SK-N-SH (cell line): ENCODE measurements around the gene SSTR5. TPM values are rescaled to one million over a fixed set of nuclear protein-coding genes. Genes with fewer than 3 reads are reported as not detected.

Experiments
- CTCF ChIA-PET: fragments of 300-600, 350-600 bp; formaldehyde crosslinking; extraction: SDS; loops from one replicate; lab custom pipeline; 2021; lab: Yijun Ruan, JAX
- POLR2A ChIA-PET: fragments of 350-600 bp; sonication (Branson Sonifier 250); formaldehyde crosslinking; extraction: SDS; loops from one replicate; lab custom pipeline; 2020; ENCODE audit warnings: antibody characterized with exemption, inconsistent platforms; lab: Yijun Ruan, JAX
- DNase-seq: peaks from one replicate; pipeline ENCODE4 v3.0.0; 2012
- H2AFZ ChIP-seq: fragments of 200-600 bp; sonication (generic); 2 replicates; pipeline ENCODE4 v1.8.1; 2016; ENCODE audit warnings: antibody characterized with exemption, mild to moderate bottlenecking, low read depth
- H3F3A ChIP-seq: fragments of 200-600 bp; sonication (generic); replicated peaks from 2 replicates; pipeline ENCODE3; 2016; ENCODE audit warnings: antibody characterized with exemption, mild to moderate bottlenecking; ENCODE audit not compliant: insufficient read depth
- H3K27ac ChIP-seq, 2 experiments: fragments of 200-500 bp in 1 of 2; fragments of 200-600 bp in 1 of 2; sonication (Bioruptor generic) in 1 of 2; sonication (generic), shearing (Covaris generic) in 1 of 2; 2 replicates each; pipeline versions ENCODE4 v1.5.1 to v1.6.1; 2014 to 2016; ENCODE audit warnings: low read depth in 2 of 2, inconsistent platforms in 1 of 2, low read length in 1 of 2, mild to moderate bottlenecking in 1 of 2, mixed read lengths in 1 of 2
- H3K27me3 ChIP-seq: fragments of 200-600 bp; sonication (generic), shearing (Covaris generic); 2 replicates; pipeline ENCODE4 v1.6.1; 2016; ENCODE audit warnings: mixed run types; ENCODE audit not compliant: insufficient read depth
- H3K36me3 ChIP-seq, 2 experiments: fragments of 200-500 bp in 1 of 2; fragments of 200-600 bp in 1 of 2; sonication (Bioruptor generic) in 1 of 2; sonication (generic) in 1 of 2; replicated peaks in 1 of 2; 2 replicates each; pipeline versions ENCODE3 to v1.5.1; 2014 to 2016; ENCODE audit warnings: low read length in 1 of 2, mild to moderate bottlenecking in 1 of 2; ENCODE audit not compliant: insufficient read depth in 2 of 2, control insufficient read depth in 1 of 2
- H3K4me1 ChIP-seq, 2 experiments: fragments of 200-500 bp in 1 of 2; fragments of 200-600 bp in 1 of 2; sonication (Bioruptor generic) in 1 of 2; sonication (generic), shearing (Covaris generic) in 1 of 2; 2 replicates each; pipeline versions ENCODE4 v1.5.1 to v1.6.1; 2014 to 2016; ENCODE audit warnings: low read depth in 1 of 2, low read length in 1 of 2, mixed run types in 1 of 2; ENCODE audit not compliant: insufficient read depth in 2 of 2, control insufficient read depth in 1 of 2
- H3K4me2 ChIP-seq: fragments of 200-600 bp; sonication (generic), shearing (Covaris generic); 2 replicates; pipeline ENCODE4 v1.6.1; 2017; ENCODE audit warnings: mixed run types
- H3K4me3 ChIP-seq, 2 experiments: fragments of 200-500 bp in 1 of 2; fragments of 200-600 bp in 1 of 2; sonication (Bioruptor generic) in 1 of 2; sonication (generic), shearing (Covaris generic) in 1 of 2; 2 replicates each; pipeline versions ENCODE4 v1.5.1 to v1.8.1; 2014 to 2016; ENCODE audit warnings: low read depth in 2 of 2, inconsistent platforms in 1 of 2, low read length in 1 of 2, mild to moderate bottlenecking in 1 of 2, mixed read lengths in 1 of 2, moderate library complexity in 1 of 2
- H3K79me2 ChIP-seq: fragments of 200-600 bp; sonication (generic); 2 replicates; pipeline ENCODE4 v1.8.1; 2017; ENCODE audit warnings: mild to moderate bottlenecking; ENCODE audit not compliant: insufficient read depth
- H3K9ac ChIP-seq: fragments of 200-600 bp; sonication (generic); 2 replicates; pipeline ENCODE4 v1.6.1; 2017; ENCODE audit warnings: mixed run types
- H3K9me2 ChIP-seq: fragments of 200-600 bp; sonication (generic); 2 replicates; pipeline ENCODE4 v1.6.1; 2017; ENCODE audit warnings: mixed run types
- H3K9me3 ChIP-seq: fragments of 200-600 bp; sonication (generic); 2 replicates; pipeline ENCODE4 v1.6.1; 2017; ENCODE audit warnings: mixed run types, mild to moderate bottlenecking, moderate library complexity
- H4K20me1 ChIP-seq: fragments of 200-600 bp; sonication (generic); 2 replicates; pipeline ENCODE4 v1.6.1; 2017; ENCODE audit warnings: mild to moderate bottlenecking, mixed run types; ENCODE audit not compliant: insufficient read depth
- CHD2 ChIP-seq: fragments of 150-350 bp; IDR thresholded peaks from 2 replicates; pipeline ENCODE4 v1.6.1; 2018; ENCODE audit warnings: low read length; ENCODE audit not compliant: partially characterized antibody
- EP300 ChIP-seq, 2 experiments: IDR thresholded peaks; 2 replicates each; pipeline versions ENCODE4 v1.4.0 to v1.6.1; 2012; ENCODE audit warnings: borderline replicate concordance in 1 of 2, low read depth in 1 of 2, low read length in 1 of 2
- EZH2phosphoT487 ChIP-seq: fragments of 200-600 bp; sonication (generic); IDR thresholded peaks from 2 replicates; pipeline ENCODE4 v1.6.1; 2017; ENCODE audit warnings: low read depth, mixed run types, mild to moderate bottlenecking, antibody characterized with exemption, moderate library complexity, borderline replicate concordance
- GABPA ChIP-seq: IDR thresholded peaks from 2 replicates; pipeline ENCODE4 v1.4.0; 2012; ENCODE audit warnings: low read depth, mild to moderate bottlenecking
- RCOR1 ChIP-seq: fragments of 150-350 bp; IDR thresholded peaks from 2 replicates; pipeline ENCODE4 v1.6.1; 2017; ENCODE audit warnings: antibody characterized with exemption, low read length
- SIN3A ChIP-seq: IDR thresholded peaks from 2 replicates; pipeline ENCODE4 v1.6.1; 2012; ENCODE audit warnings: low read depth, mild to moderate bottlenecking, low read length, moderate library complexity, borderline replicate concordance
- TCF12 ChIP-seq: IDR thresholded peaks from 2 replicates; pipeline ENCODE4 v1.4.0; 2012
- TEAD4 ChIP-seq: IDR thresholded peaks from 2 replicates; pipeline ENCODE4 v1.4.0; 2012; ENCODE audit warnings: mild to moderate bottlenecking, borderline replicate concordance; ENCODE audit not compliant: insufficient read depth
- WGBS: methylation state at CpG from one replicate; pipeline ENCODE4 v1.1.6; 2017; ENCODE audit warnings: low lambda C conversion rate; 5-methylcytosine and 5-hydroxymethylcytosine counted together
- polyA plus RNA-seq, 3 experiments: library from polyadenylated mRNA; depleted of rRNA; stranded (reverse); fragments of >200 nt; gene quantifications; 2 replicates each; pipeline ENCODE4 v1.2.3, GENCODE V29; 2012
- TF ChIP-seq, protein P1 (sequence below): fragments of 150-350 bp; IDR thresholded peaks from 2 replicates; pipeline ENCODE4 v1.6.1; 2016; ENCODE audit warnings: mild to moderate bottlenecking, low read depth, low read length
- TF ChIP-seq, protein P2 (sequence below): IDR thresholded peaks from 2 replicates; pipeline ENCODE4 v1.4.0; 2012; ENCODE audit warnings: low read depth, borderline replicate concordance

The SSTR5 gene
- polyA plus RNA-seq, 1 of the 3 experiments (the other 2 are of a cell fraction): not detected

DNA sequence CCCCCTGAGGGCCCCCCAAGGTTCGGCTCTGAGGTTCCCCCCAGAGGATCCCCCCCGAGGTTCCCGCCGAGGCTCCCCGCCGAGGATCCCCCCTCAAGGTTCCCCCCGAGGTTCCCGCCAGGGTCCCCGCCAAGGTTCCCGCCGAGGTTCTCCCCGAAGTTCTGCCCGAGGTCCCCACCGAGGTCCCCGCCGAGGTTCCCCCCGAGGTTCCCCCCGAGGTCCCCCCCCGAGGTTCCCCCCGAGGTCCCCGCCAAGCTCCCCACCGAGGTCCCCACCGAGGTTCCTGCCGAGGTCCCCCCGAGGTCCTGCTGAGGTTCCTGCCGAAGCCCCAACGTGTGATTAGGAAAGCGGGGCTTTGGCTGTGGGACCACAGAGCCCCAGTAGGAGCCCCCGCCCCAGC, 32.2 kb upstream of the SSTR5 start:
- Histone ChIP-seq H3K9ac (no peak overlapping the region), H4K20me1 (no peaks in the 10 kb centered on the region), H3K27ac (no peak overlapping the region), H3K4me2 (no peak overlapping the region), H3K79me2 (no peaks in the 10 kb centered on the region), H3K4me1 (no peaks in the 10 kb centered on the region), H3K27me3 (peaks cover 71% of the 10 kb centered on the region), H3K9me3 (no peaks in the 10 kb centered on the region), H3K9me2 (no peaks in the 10 kb centered on the region), H3K4me3 (no peak overlapping the region), H3F3A (no peaks in the 10 kb centered on the region), H2AFZ (no peak overlapping the region), H3K36me3 (no peaks in the 10 kb centered on the region)
- ChIA-PET POLR2A (no interaction called here), CTCF (interaction anchor here (2.2 to 9.6 kb wide), 2 partner anchors 15 to 17 kb away, joined by 8 to 76 read pairs; no protein-coding TSS in a partner anchor)
- 26% methylated on average over 6 of the region's 29 CpGs for WGBS
- DNase-seq: no peak
- TF ChIP-seq SIN3A: no peak
- TF ChIP-seq EP300 (IDR thresholded peaks at IDR 0.05; ENCODE audit: borderline replicate concordance in 1 of 2, low read depth in 1 of 2, low read length in 1 of 2): no peak
- no peak for TF ChIP-seq EZH2phosphoT487

DNA sequence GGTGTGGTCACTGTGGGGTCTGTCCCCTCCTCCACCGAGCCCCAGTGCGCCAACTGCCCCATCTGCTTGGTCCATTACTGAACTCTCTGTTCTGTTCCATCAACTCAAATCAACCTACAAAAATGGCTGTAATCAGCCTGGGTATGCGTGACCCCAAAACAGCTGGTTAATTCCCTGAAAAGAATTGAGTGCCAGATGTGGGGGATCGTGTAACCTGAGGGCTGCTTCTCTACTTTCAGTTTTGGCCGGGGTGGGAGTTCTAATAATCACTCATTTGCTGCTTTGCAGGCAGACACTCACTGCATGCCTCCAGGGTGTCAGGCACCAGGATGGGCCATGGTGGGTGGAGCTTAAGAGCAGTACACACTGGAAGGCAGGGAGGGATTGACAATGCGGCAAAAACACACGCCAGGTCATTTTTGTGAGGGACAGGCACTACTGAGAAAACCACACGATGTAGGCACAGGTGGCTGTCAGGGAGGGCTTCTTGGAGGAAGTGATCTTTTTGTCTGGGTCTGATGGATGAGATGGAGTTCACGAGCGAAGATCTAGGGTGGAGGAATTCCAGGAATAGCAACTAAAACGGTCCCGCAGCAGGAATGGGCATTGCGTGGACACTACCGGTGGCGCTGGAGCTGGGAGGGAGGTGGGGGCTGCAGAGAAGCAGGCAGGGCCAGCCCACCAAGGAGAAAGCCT, 30.4 kb upstream of the SSTR5 start:
- DNase-seq: no peak
- no peaks in the 10 kb centered on the region for H3K36me3 ChIP-seq
- H3K27ac ChIP-seq: no peak overlapping the region
- H3K27me3 ChIP-seq: peaks cover 73% of the 10 kb centered on the region
- TF ChIP-seq TEAD4 (no peak), TCF12 (no peak), CHD2 (no peak), GABPA (no peak), RCOR1 (no peak)
- TF ChIP-seq, protein P1, sequence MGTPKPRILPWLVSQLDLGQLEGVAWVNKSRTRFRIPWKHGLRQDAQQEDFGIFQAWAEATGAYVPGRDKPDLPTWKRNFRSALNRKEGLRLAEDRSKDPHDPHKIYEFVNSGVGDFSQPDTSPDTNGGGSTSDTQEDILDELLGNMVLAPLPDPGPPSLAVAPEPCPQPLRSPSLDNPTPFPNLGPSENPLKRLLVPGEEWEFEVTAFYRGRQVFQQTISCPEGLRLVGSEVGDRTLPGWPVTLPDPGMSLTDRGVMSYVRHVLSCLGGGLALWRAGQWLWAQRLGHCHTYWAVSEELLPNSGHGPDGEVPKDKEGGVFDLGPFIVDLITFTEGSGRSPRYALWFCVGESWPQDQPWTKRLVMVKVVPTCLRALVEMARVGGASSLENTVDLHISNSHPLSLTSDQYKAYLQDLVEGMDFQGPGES: no peak
- TF ChIP-seq, protein P2, sequence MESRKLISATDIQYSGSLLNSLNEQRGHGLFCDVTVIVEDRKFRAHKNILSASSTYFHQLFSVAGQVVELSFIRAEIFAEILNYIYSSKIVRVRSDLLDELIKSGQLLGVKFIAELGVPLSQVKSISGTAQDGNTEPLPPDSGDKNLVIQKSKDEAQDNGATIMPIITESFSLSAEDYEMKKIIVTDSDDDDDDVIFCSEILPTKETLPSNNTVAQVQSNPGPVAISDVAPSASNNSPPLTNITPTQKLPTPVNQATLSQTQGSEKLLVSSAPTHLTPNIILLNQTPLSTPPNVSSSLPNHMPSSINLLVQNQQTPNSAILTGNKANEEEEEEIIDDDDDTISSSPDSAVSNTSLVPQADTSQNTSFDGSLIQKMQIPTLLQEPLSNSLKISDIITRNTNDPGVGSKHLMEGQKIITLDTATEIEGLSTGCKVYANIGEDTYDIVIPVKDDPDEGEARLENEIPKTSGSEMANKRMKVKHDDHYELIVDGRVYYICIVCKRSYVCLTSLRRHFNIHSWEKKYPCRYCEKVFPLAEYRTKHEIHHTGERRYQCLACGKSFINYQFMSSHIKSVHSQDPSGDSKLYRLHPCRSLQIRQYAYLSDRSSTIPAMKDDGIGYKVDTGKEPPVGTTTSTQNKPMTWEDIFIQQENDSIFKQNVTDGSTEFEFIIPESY: no peak
- H3K4me1 ChIP-seq: no peaks in the 10 kb centered on the region
- H2AFZ ChIP-seq: no peak overlapping the region
- H3K79me2 ChIP-seq: no peaks in the 10 kb centered on the region
- no peaks in the 10 kb centered on the region for H3K9me2 ChIP-seq
- no peaks in the 10 kb centered on the region for H3F3A ChIP-seq
- ChIA-PET CTCF (interaction anchor here (0.6 to 9.6 kb wide), 3 partner anchors 15 to 356 kb away, joined by 3 to 76 read pairs (median 3); no protein-coding TSS in a partner anchor), POLR2A (no interaction called here)
- H3K9ac ChIP-seq: no peak overlapping the region
- no peaks in the 10 kb centered on the region for H3K9me3 ChIP-seq
- H4K20me1 ChIP-seq: no peaks in the 10 kb centered on the region
- H3K4me3 ChIP-seq: no peak overlapping the region
- WGBS: 24% methylated on average over 15 of the region's 15 CpGs
- no peak overlapping the region for H3K4me2 ChIP-seq
